GM08714 (cell line): ENCODE measurements around the gene CCL5.
"Not testable (repeated sequence)": the region's sequence is repeated elsewhere in the genome, so short reads cannot be mapped to it uniquely, and the experiment has no call there.

Source experiments
- H3K4me3 ChIP-seq: fragments of 200-500 bp; sonication (Bioruptor generic); 2 replicates; pipeline ENCODE4 v1.5.1; 2014; ENCODE audit warnings: mild to moderate bottlenecking, low read length, inconsistent platforms
- ZNF274 ChIP-seq: IDR thresholded peaks from 2 replicates; pipeline ENCODE4 v1.6.1; 2012; ENCODE audit warnings: mild to moderate bottlenecking, low read depth, low read length

Gene CCL5

GRCh38 chr17:35906926-35907637 is 26.9 kb upstream of the CCL5 start:
- no peak overlapping the region for H3K4me3 ChIP-seq
- TF ChIP-seq ZNF274, result no peak

DNA sequence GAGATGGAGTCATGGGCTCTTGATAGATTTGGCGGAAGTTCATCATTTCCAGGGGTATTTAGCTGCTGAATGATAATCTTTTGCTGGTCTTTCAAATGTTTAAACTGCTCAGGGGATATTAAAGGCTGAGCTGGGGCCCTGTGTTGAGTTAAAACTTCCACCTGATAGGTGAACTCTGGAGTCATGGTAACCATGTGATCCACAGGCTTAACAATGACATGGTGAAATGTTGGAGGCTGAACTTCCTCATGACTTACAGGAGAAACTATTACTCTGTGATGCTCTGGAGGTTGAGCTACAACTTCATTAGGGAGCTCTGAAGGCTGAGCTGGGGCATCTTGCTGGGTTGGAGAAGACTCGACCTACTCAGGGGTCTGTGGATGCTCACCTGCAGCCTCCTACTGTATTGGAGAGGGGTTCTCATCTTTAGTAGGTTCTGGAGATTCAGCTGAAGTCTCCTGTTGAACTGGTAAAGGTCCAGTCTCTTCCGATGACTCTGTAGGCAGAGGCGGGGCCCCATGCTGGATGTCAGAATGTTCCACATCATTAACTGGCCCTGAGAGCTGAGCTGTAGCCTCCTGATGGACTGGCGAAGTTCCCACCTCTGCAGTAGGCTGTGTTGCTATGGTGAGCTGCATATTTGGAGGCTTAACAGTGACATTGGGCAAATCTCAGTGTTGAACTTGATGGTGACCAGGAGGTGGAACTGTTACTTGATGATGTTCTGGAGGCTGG is 26.2 kb upstream of the CCL5 start:
- TF ChIP-seq ZNF274, result no peak
- H3K4me3 ChIP-seq, result no peak overlapping the region

DNA sequence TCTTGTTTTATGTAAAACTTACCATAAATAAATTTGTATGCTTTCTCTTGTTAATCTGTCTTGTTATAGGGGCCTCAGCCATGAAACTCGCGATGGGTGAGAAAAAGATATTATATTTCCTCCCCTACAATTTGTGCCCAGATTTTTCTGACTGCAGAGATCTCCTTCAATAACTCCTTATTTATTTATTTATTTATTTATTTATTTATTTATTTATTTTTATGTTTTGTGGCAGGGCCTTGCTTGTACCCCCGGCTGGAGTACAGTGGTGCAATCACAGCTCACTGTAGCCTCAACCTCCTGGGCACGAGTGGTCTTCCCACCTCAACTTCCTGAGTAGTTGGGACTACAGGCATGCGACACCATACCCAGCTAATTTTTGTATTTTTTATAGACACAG is 23.3 kb upstream of the CCL5 start:
- no peak for TF ChIP-seq ZNF274
- H3K4me3 ChIP-seq, result no peak overlapping the region

GRCh38 chr17:35901631-35902175 is 21.5 kb upstream of the CCL5 start:
- no peak for TF ChIP-seq ZNF274
- no peak overlapping the region for H3K4me3 ChIP-seq

- TF ChIP-seq ZNF274, result no peak
- no peak overlapping the region for H3K4me3 ChIP-seq
These were observed 20.7 kb upstream of the CCL5 start for GRCh38 chr17:35900708-35901480.

- no peak for TF ChIP-seq ZNF274
These were observed 20.1 kb upstream of the CCL5 start for GRCh38 chr17:35900280-35900679.

GRCh38 chr17:35898283-35899070 is 18.3 kb upstream of the CCL5 start:
- H3K4me3 ChIP-seq, result no peak overlapping the region
- TF ChIP-seq ZNF274, result no peak

More at GRCh38 chr17:35900280-35900679, 20.1 kb upstream of the CCL5 start:
- H3K4me3 ChIP-seq, result no peak overlapping the region

- not testable (repeated sequence) for H3K4me3 ChIP-seq
These were observed 17.6 kb upstream of the CCL5 start for GRCh38 chr17:35897772-35898171.

DNA sequence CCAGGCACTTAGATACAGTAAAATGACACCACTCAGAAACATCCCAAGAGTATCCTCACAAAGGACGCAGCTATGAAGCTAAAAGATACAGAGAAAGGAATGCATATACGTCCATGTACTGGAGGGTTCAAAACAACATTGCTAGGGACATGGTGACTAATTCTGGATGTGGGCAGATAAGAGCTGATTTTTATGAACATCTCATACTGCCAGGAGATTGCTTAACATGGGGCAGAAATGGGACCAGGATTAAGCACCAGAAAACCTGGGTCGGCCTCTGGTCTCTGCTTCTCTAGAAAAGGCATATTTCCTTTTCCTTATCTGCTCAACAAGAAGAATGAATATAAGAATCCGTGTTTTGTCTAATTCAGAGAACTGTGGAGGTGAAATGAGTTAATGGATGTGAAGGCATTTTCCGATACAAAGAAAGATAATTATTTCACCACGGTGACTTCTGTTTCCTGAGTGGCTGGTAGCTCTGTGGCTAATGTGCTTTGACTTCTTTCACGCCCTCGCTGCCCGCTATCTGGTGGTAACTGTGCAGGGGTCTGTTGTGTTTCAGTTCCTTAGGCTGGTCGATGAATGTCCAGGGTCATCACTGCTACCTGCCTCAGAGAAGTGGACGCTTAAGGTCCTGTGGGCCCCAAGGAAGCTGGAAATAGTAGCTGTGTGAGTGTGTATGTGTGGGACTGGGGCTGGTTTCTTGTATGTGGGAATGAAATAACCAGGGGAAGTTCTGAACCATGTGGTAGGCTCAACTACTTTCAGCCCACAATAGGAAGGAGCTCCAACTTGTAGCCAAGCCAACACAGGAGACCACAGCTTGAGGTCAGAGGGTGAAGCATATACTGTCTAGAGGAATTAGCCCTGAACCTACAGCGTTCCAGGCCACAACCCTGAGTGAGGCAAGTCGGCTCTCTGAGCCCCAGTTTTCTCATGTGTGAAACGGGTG is 15.8 kb upstream of the CCL5 start:
- H3K4me3 ChIP-seq, result no peak overlapping the region
- no peak for TF ChIP-seq ZNF274

GRCh38 chr17:35894206-35894605 is 14.0 kb upstream of the CCL5 start:
- no peak for TF ChIP-seq ZNF274
- H3K4me3 ChIP-seq, result no peak overlapping the region

- no peak for TF ChIP-seq ZNF274
- no peak overlapping the region for H3K4me3 ChIP-seq
These were observed 13.6 kb upstream of the CCL5 start for GRCh38 chr17:35893751-35894150.

DNA sequence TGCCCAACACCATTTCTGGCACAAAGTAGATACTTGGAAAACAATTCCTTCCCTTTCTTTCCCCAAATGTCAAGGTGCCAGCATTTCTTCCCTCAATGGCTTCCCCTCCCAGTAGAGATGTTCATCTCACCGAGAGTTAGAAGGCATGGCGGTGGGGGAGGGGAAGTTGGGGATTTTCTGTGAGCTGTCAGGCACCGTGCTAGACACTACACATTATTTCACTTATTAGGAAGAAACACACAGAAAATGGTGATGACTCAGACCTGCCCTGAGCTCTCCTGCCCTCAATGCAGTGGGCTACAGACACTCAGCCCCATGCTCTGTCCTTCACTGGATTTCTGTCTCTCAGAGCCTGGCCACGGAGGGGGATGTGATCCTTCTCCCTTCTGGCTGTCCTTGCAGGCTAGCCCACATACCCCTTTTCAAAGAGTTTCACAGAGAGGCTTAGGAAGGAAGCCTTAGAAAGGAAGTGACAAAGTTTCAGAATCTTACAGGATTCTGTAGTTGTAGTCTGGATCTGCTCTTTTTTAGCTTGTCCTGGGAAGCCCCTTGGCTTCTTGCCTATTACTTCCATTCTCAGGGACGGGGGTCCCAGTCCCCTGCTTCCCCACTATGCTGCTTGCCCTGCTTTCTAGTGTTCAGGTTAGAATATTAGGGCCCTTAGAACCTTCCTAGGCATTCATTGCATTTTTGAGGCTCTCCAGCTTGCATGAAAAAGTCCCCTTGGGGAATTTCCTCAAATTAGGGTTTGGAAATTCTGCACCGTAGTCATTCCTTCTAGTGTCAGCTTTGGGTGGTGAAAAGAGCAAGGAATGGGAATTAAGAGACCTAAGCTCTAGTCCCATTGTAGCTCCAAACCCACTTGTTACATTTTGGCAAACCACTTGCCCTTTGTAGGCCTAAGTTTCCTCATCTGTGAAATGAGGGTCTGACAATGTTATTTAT is 12.2 kb upstream of the CCL5 start:
- H3K4me3 ChIP-seq, result no peak overlapping the region
- TF ChIP-seq ZNF274, result no peak
